GM23338 (cell line): ENCODE results near the gene CARD16.
"Not testable (repeated sequence)": the region's sequence is repeated elsewhere in the genome, so short reads cannot be mapped to it uniquely, and the experiment has no call there.

Experiments used
- CTCF ChIP-seq, 2 experiments: fragments of 200-600 bp in 1 of 2; sonication (generic) in 1 of 2; conservative IDR thresholded peaks; 2 replicates each; pipeline versions ENCODE4 v1.5.1 to v1.6.1; 2016 to 2017; ENCODE audit warnings: antibody characterized with exemption in 2 of 2, low read depth in 2 of 2, mild to moderate bottlenecking in 2 of 2, moderate library complexity in 1 of 2
- ETS1 ChIP-seq: IDR thresholded peaks from 2 replicates; pipeline ENCODE4 v1.6.1; 2016; ENCODE audit warnings: antibody characterized with exemption
- EZH2 ChIP-seq: fragments of 200-600 bp; sonication (generic); IDR thresholded peaks from one replicate; pipeline ENCODE4 v1.8.0; 2017; ENCODE audit warnings: antibody characterized with exemption, mild to moderate bottlenecking, low read depth; ENCODE audit not compliant: unreplicated experiment
- EZH2phosphoT487 ChIP-seq: fragments of 200-600 bp; sonication (generic); IDR thresholded peaks from one replicate; pipeline ENCODE4 v1.8.1; 2018; ENCODE audit warnings: antibody characterized with exemption; ENCODE audit not compliant: unreplicated experiment
- POLR2AphosphoS5 ChIP-seq: IDR thresholded peaks from 2 replicates; pipeline ENCODE4 v1.6.1; 2016; ENCODE audit warnings: antibody characterized with exemption, low read depth
- ZNF462 ChIP-seq: fragments of 250-450 bp; sonication (Bioruptor Pico); IDR thresholded peaks from 2 replicates; pipeline ENCODE4 v1.5.0; 2020; ENCODE audit warnings: mild to moderate bottlenecking, moderate library complexity

- not testable (repeated sequence) for TF ChIP-seq CTCF (conservative IDR thresholded peaks at IDR 0.05; ENCODE audit: low read depth in 2 of 2); ZNF462 (CRISPR knock-in tag); EZH2; EZH2phosphoT487; ETS1; POLR2AphosphoS5
Measured at GRCh38 chr11:105069749-105070148, 24.6 kb upstream of the CARD16 start.
